DND-41 (cell line): ENCODE data around the gene PICK1.
"Not testable (repeated sequence)": the region's sequence is repeated elsewhere in the genome, so short reads cannot be mapped to it uniquely, and the experiment has no call there.

Experiments
- ATAC-seq: fragments of 200-7000 bp; cut with Tn5 transposase; 3 replicates; pipeline ENCODE4 v1.9.1; 2021; ENCODE audit warnings: low read depth; ENCODE audit not compliant: insufficient read depth
- DNase-seq: peaks from one replicate; pipeline ENCODE4 v3.0.0-alpha.2; 2020
- H2AFZ ChIP-seq: 2 replicates; pipeline ENCODE4 v1.6.0; 2012; ENCODE audit warnings: low read depth, low read length
- H3K27ac ChIP-seq: 2 replicates; pipeline ENCODE4 v1.5.1; 2012; ENCODE audit warnings: low read length, inconsistent platforms
- H3K27me3 ChIP-seq: fragments of 200-600 bp; sonication (generic); 2 replicates; pipeline ENCODE4 v1.6.0; 2012; ENCODE audit warnings: low read length, mild to moderate bottlenecking, inconsistent platforms; ENCODE audit not compliant: insufficient read depth, poor library complexity
- H3K36me3 ChIP-seq: 2 replicates; pipeline ENCODE4 v1.5.1; 2012; ENCODE audit warnings: low read length, inconsistent platforms; ENCODE audit not compliant: insufficient read depth
- H3K4me1 ChIP-seq: 2 replicates; pipeline ENCODE4 v1.5.1; 2012; ENCODE audit warnings: mild to moderate bottlenecking, low read length; ENCODE audit not compliant: insufficient read depth
- H3K4me2 ChIP-seq: 2 replicates; pipeline ENCODE4 v1.6.0; 2012; ENCODE audit warnings: mild to moderate bottlenecking, moderate library complexity, low read length, inconsistent platforms; ENCODE audit not compliant: insufficient read depth
- H3K4me3 ChIP-seq, 2 experiments: fragments of 200-600 bp in 1 of 2; shearing (Covaris generic) in 1 of 2; 2 replicates each; pipeline ENCODE4 v1.5.1; 2012 to 2016; ENCODE audit warnings: inconsistent platforms in 2 of 2, low read length in 2 of 2, mild to moderate bottlenecking in 2 of 2, low read depth in 1 of 2, moderate library complexity in 1 of 2
- H3K79me2 ChIP-seq: 2 replicates; pipeline ENCODE4 v1.6.0; 2012; ENCODE audit warnings: low read length, inconsistent platforms; ENCODE audit not compliant: insufficient read depth
- H3K9ac ChIP-seq: 2 replicates; pipeline ENCODE4 v1.6.0; 2012; ENCODE audit warnings: low read depth, mild to moderate bottlenecking, inconsistent platforms, low read length, moderate library complexity
- H3K9me3 ChIP-seq: 2 replicates; pipeline ENCODE4 v1.5.1; 2012; ENCODE audit warnings: low read length, moderate library complexity, mild to moderate bottlenecking, inconsistent platforms; ENCODE audit not compliant: insufficient read depth, severe bottlenecking
- H4K20me1 ChIP-seq: 2 replicates; pipeline ENCODE4 v1.6.0; 2012; ENCODE audit warnings: low read length; ENCODE audit not compliant: insufficient read depth
- CTCF ChIP-seq: IDR thresholded peaks from 2 replicates; pipeline ENCODE4 v1.5.1; 2012; ENCODE audit warnings: borderline replicate concordance, low read length, moderate library complexity, mild to moderate bottlenecking; ENCODE audit not compliant: poor library complexity, severe bottlenecking; ENCODE audit errors: extremely low read depth
- EZH2 ChIP-seq: IDR thresholded peaks from 3 replicates; pipeline ENCODE4 v1.6.1; 2012; ENCODE audit warnings: borderline replicate concordance, low read depth, mild to moderate bottlenecking, moderate library complexity, low read length, inconsistent platforms; ENCODE audit not compliant: severe bottlenecking

Gene PICK1

DNA sequence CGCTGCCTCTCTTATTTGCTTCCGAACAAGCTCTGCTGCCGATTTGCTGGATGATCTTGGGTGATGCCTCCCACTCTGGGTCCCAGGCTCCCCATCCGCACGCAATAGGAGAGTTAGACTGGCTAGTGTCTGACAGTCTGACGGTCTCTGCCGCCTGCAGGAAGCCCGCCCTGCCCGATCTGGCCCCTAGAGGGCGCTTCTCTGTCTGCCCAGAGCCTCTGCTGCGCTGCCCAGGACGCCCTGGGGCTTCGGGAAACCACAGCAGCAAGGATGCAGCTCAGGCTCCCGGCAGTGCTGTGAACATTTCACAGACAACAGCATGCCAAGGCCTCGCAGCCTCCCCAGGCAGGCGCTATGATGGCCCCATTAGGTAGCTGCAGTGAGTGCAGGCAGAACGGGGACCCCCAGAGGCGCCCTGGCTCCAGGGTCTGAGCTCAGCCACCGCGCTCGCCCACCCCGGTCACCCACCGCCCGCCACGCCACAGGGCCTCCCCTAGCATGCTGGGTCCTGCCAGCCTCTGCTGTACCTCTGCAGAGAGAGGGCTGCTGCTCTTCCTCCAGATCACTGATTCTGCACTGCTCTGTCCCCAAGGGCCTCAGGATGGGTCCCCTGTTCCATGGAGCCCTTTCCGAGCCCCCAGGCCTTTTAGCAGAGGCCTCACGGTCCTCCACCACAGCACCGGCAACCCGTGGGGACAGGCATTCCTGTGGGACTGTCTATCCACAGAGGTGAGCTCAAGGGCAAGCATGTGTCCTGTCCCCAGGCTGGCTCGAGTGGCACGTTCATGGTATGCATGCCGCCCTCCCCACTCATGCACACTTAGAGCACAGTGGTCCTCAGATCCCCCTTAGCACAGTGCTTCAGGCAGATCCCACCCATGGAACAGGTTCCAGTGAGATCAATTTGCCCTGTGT, 57.5 kb downstream of the PICK1 start:
- H3K4me1 ChIP-seq = no peaks in the 10 kb centered on the region
- H3K9ac ChIP-seq = no peak overlapping the region
- H2AFZ ChIP-seq = no peak overlapping the region
- H3K79me2 ChIP-seq = no peaks in the 10 kb centered on the region
- no peak overlapping the region for H3K4me2 ChIP-seq
- H3K4me3 ChIP-seq = no peak overlapping the region
- TF ChIP-seq EZH2 = no peak
- peak; percentile 92 for TF ChIP-seq CTCF
- no peaks in the 10 kb centered on the region for H3K27me3 ChIP-seq
- peaks cover 41% of the 10 kb centered on the region for H3K36me3 ChIP-seq
- no peak overlapping the region for H3K27ac ChIP-seq
- DNase-seq = peak; percentile 75
- H4K20me1 ChIP-seq = no peaks in the 10 kb centered on the region
- peak; percentile 93 for ATAC-seq
- no peaks in the 10 kb centered on the region for H3K9me3 ChIP-seq

- Histone ChIP-seq H3K9me3 (no peaks in the 10 kb centered on the region), H3K4me1 (no peaks in the 10 kb centered on the region), H3K79me2 (no peaks in the 10 kb centered on the region), H2AFZ (no peak overlapping the region), H4K20me1 (no peaks in the 10 kb centered on the region), H3K9ac (no peak overlapping the region), H3K4me2 (no peak overlapping the region), H3K36me3 (peaks cover 41% of the 10 kb centered on the region), H3K27ac (no peak overlapping the region), H3K27me3 (no peaks in the 10 kb centered on the region), H3K4me3 (no peak overlapping the region)
- TF ChIP-seq EZH2 = no peak
- TF ChIP-seq CTCF = no peak
- ATAC-seq (no peak), DNase-seq (no peak)
Observed at GRCh38 chr22:38115423-38116205, 58.4 kb downstream of the PICK1 start.

DNA sequence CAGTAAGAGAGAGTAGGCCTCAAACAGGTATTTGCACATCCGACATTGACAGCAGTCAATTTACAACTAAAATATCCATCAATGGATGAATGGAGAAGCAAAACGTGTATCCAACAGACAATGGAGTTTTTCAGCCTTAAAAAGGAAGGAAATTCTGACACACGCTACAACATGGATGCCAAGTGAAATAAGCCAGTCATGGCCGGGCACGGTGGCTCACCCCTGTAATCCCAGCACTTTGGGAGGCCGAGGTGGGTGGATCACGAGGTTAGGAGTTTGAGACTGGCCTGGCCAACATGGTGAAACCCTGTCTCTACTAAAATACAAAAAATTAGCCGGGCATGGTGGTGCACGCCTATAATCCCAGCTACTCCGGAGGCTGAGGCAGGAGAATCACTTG, 60.4 kb downstream of the PICK1 start:
- not testable (repeated sequence) for DNase-seq, H3K27ac ChIP-seq

GRCh38 chr22:38118182-38118581, 61.0 kb downstream of the PICK1 start:
- Histone ChIP-seq H4K20me1 (no peaks in the 10 kb centered on the region), H3K36me3 (peaks cover 26% of the 10 kb centered on the region), H3K4me3 (no peak overlapping the region), H3K4me2 (no peak overlapping the region), H3K4me1 (no peaks in the 10 kb centered on the region), H3K79me2 (no peaks in the 10 kb centered on the region), H3K27me3 (no peaks in the 10 kb centered on the region), H2AFZ (no peak overlapping the region), H3K27ac (no peak overlapping the region), H3K9me3 (no peaks in the 10 kb centered on the region), H3K9ac (no peak overlapping the region)
- ATAC-seq (no peak), DNase-seq (no peak)
- no peak for TF ChIP-seq EZH2
- TF ChIP-seq CTCF = no peak

More for the DNA sequence above, 60.4 kb downstream of the PICK1 start:
- H3K4me2 ChIP-seq, H3K9me3 ChIP-seq, H3K4me3 ChIP-seq, H4K20me1 ChIP-seq, H3K9ac ChIP-seq, H3K27me3 ChIP-seq, ATAC-seq, H3K4me1 ChIP-seq, H2AFZ ChIP-seq, H3K79me2 ChIP-seq: not testable (repeated sequence)
- peaks cover 30% of the 10 kb centered on the region for H3K36me3 ChIP-seq

- not testable (repeated sequence) for H3K27ac ChIP-seq, H3K4me1 ChIP-seq, H4K20me1 ChIP-seq, ATAC-seq, DNase-seq, H3K27me3 ChIP-seq, H3K79me2 ChIP-seq, H2AFZ ChIP-seq, H3K9ac ChIP-seq, H3K4me3 ChIP-seq, H3K9me3 ChIP-seq, H3K4me2 ChIP-seq
- peaks cover 20% of the 10 kb centered on the region for H3K36me3 ChIP-seq
Observed at GRCh38 chr22:38118747-38119146, 61.5 kb downstream of the PICK1 start.
